Mammary epithelial cell (primary cell): Measurements from ENCODE around the gene GALNT7.

Experiments
- EZH2 ChIP-seq: IDR thresholded peaks from 2 replicates; pipeline ENCODE4 v1.6.1; 2012; ENCODE audit warnings: low read length, inconsistent platforms, borderline replicate concordance
- TF ChIP-seq, protein P1 (sequence below), 2 donors: IDR thresholded peaks in 1 of 2; conservative IDR thresholded peaks in 1 of 2; 2 replicates each; pipeline ENCODE4 v1.5.1; 2011 to 2012; ENCODE audit warnings: inconsistent platforms in 2 of 2, low read length in 2 of 2, mild to moderate bottlenecking in 2 of 2, control low read depth in 1 of 2, low read depth in 1 of 2; ENCODE audit not compliant: insufficient read depth in 1 of 2; ENCODE audit errors: extremely low read depth in 1 of 2

GRCh38 chr4:173367946-173368345 lies 199.3 kb downstream of the GALNT7 start:
- TF ChIP-seq EZH2: no peak
- TF ChIP-seq, protein P1, sequence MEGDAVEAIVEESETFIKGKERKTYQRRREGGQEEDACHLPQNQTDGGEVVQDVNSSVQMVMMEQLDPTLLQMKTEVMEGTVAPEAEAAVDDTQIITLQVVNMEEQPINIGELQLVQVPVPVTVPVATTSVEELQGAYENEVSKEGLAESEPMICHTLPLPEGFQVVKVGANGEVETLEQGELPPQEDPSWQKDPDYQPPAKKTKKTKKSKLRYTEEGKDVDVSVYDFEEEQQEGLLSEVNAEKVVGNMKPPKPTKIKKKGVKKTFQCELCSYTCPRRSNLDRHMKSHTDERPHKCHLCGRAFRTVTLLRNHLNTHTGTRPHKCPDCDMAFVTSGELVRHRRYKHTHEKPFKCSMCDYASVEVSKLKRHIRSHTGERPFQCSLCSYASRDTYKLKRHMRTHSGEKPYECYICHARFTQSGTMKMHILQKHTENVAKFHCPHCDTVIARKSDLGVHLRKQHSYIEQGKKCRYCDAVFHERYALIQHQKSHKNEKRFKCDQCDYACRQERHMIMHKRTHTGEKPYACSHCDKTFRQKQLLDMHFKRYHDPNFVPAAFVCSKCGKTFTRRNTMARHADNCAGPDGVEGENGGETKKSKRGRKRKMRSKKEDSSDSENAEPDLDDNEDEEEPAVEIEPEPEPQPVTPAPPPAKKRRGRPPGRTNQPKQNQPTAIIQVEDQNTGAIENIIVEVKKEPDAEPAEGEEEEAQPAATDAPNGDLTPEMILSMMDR (conservative IDR thresholded peaks at IDR 0.05 in 1 of 2, IDR thresholded peaks at IDR 0.05 in 1 of 2; ENCODE audit: extremely low read depth in 1 of 2, insufficient read depth in 1 of 2, low read depth in 1 of 2, low read length in 2 of 2): no peak
